ENCODE measurements around the gene RBP3.

The RBP3 gene

GRCh38 chr10:47403446-47404318 is 55.5 kb downstream of the RBP3 start:
- Histone ChIP-seq H3K4me1 (ENCODE audit: low read length) (peaks cover 4% of the 10 kb centered on the region; the same call in 1 of the 2 replicates), H3K9ac (ENCODE audit: low read length) (no peak overlapping the region), H3K27ac (ENCODE audit: low read length) (no peak overlapping the region), H3K4me2 (ENCODE audit: low read length) (no peak overlapping the region), H3K79me2 (ENCODE audit: low read length) (no peaks in the 10 kb centered on the region), H3K4me3 (ENCODE audit: low read length) (no peak overlapping the region), H3K9me3 (ENCODE audit: insufficient read depth, low read length) (no peaks in the 10 kb centered on the region), H3K27me3 (ENCODE audit: low read depth, low read length) (no peaks in the 10 kb centered on the region), H2AFZ (ENCODE audit: low read depth, low read length) (no peak overlapping the region), H3K36me3 (replicated peaks; ENCODE audit: low read depth, low read length) (no peaks in the 10 kb centered on the region), H4K20me1 (ENCODE audit: insufficient read depth, low read length) (no peaks in the 10 kb centered on the region)
- TF ChIP-seq EZH2phosphoT487 (IDR thresholded peaks at IDR 0.05; ENCODE audit: low read depth) (no peak), CTCF (IDR thresholded peaks at IDR 0.05; ENCODE audit: low read depth, low read length) (peak; percentile 4; the same call in 1 of the 2 replicates)

GRCh38 chr10:47404446-47404845 is 56.3 kb downstream of the RBP3 start:
- Histone ChIP-seq H3K36me3 (replicated peaks; ENCODE audit: low read depth, low read length) (no peaks in the 10 kb centered on the region), H4K20me1 (ENCODE audit: insufficient read depth, low read length) (no peaks in the 10 kb centered on the region), H3K9me3 (ENCODE audit: insufficient read depth, low read length) (no peaks in the 10 kb centered on the region), H2AFZ (ENCODE audit: low read depth, low read length) (no peak overlapping the region), H3K4me1 (ENCODE audit: low read length) (peaks cover 12% of the 10 kb centered on the region), H3K79me2 (ENCODE audit: low read length) (no peaks in the 10 kb centered on the region), H3K27ac (ENCODE audit: low read length) (no peak overlapping the region), H3K4me2 (ENCODE audit: low read length) (no peak overlapping the region), H3K4me3 (ENCODE audit: low read length) (no peak overlapping the region), H3K9ac (ENCODE audit: low read length) (no peak overlapping the region), H3K27me3 (ENCODE audit: low read depth, low read length) (no peaks in the 10 kb centered on the region)
- TF ChIP-seq CTCF (IDR thresholded peaks at IDR 0.05; ENCODE audit: low read depth, low read length) = no peak
- no peak for TF ChIP-seq EZH2phosphoT487 (IDR thresholded peaks at IDR 0.05; ENCODE audit: low read depth)

- TF ChIP-seq CTCF (IDR thresholded peaks at IDR 0.05; ENCODE audit: low read depth, low read length) (no peak), EZH2phosphoT487 (IDR thresholded peaks at IDR 0.05; ENCODE audit: low read depth) (no peak)
- no peak overlapping the region for H3K4me2 ChIP-seq (ENCODE audit: low read length)
- no peak overlapping the region for H2AFZ ChIP-seq (ENCODE audit: low read depth, low read length)
- no peak overlapping the region for H3K9ac ChIP-seq (ENCODE audit: low read length)
- no peaks in the 10 kb centered on the region for H3K9me3 ChIP-seq (ENCODE audit: insufficient read depth, low read length)
- H3K4me1 ChIP-seq (ENCODE audit: low read length) = peaks cover 12% of the 10 kb centered on the region
- H3K27me3 ChIP-seq (ENCODE audit: low read depth, low read length) = no peaks in the 10 kb centered on the region
- no peak overlapping the region for H3K4me3 ChIP-seq (ENCODE audit: low read length)
- H3K79me2 ChIP-seq (ENCODE audit: low read length) = no peaks in the 10 kb centered on the region
- H3K27ac ChIP-seq (ENCODE audit: low read length) = no peak overlapping the region
- no peaks in the 10 kb centered on the region for H4K20me1 ChIP-seq (ENCODE audit: insufficient read depth, low read length)
- no peaks in the 10 kb centered on the region for H3K36me3 ChIP-seq (replicated peaks; ENCODE audit: low read depth, low read length)
These were observed 56.8 kb downstream of the RBP3 start for GRCh38 chr10:47404937-47405336.

GRCh38 chr10:47405857-47406547 is 57.8 kb downstream of the RBP3 start:
- no peaks in the 10 kb centered on the region for H3K36me3 ChIP-seq (replicated peaks; ENCODE audit: low read depth, low read length)
- no peak overlapping the region for H3K4me3 ChIP-seq (ENCODE audit: low read length)
- TF ChIP-seq CTCF (IDR thresholded peaks at IDR 0.05; ENCODE audit: low read depth, low read length) = no peak
- no peak for TF ChIP-seq EZH2phosphoT487 (IDR thresholded peaks at IDR 0.05; ENCODE audit: low read depth)
- H3K27me3 ChIP-seq (ENCODE audit: low read depth, low read length) = no peaks in the 10 kb centered on the region
- peaks cover 12% of the 10 kb centered on the region for H3K4me1 ChIP-seq (ENCODE audit: low read length)
- no peaks in the 10 kb centered on the region for H3K9me3 ChIP-seq (ENCODE audit: insufficient read depth, low read length)
- H4K20me1 ChIP-seq (ENCODE audit: insufficient read depth, low read length) = no peaks in the 10 kb centered on the region
- H3K79me2 ChIP-seq (ENCODE audit: low read length) = no peaks in the 10 kb centered on the region
- no peak overlapping the region for H2AFZ ChIP-seq (ENCODE audit: low read depth, low read length)
- no peak overlapping the region for H3K9ac ChIP-seq (ENCODE audit: low read length)
- no peak overlapping the region for H3K27ac ChIP-seq (ENCODE audit: low read length)
- H3K4me2 ChIP-seq (ENCODE audit: low read length) = no peak overlapping the region
